Fibroblast of lung (primary cell): ENCODE measurements around the gene ACSM3. TPM values are rescaled to one million over a fixed set of nuclear protein-coding genes. Genes with fewer than 3 reads are reported as not detected.
"Not testable (repeated sequence)": the region's sequence is repeated elsewhere in the genome, so short reads cannot be mapped to it uniquely, and the experiment has no call there.

Experiments
- DNase-seq, 2 donors: peaks; one replicate each; pipeline versions ENCODE4 v3.0.0 to v3.0.0-alpha.2; 2010; ENCODE audit warnings: low read depth in 2 of 2
- H2AFZ ChIP-seq: 2 replicates; pipeline ENCODE4 v1.5.1; 2012; ENCODE audit warnings: low read length, control low read depth, inconsistent platforms
- H3K27ac ChIP-seq: 2 replicates; pipeline ENCODE4 v1.5.1; 2011; ENCODE audit warnings: low read length, control low read depth; ENCODE audit not compliant: insufficient read depth
- H3K27me3 ChIP-seq: 2 replicates; pipeline ENCODE4 v1.5.1; 2011; ENCODE audit warnings: mild to moderate bottlenecking, low read length; ENCODE audit not compliant: control insufficient read depth, insufficient read depth
- H3K36me3 ChIP-seq: 2 replicates; pipeline ENCODE4 v1.5.1; 2011; ENCODE audit warnings: low read length; ENCODE audit not compliant: control insufficient read depth, insufficient read depth
- H3K4me1 ChIP-seq: 2 replicates; pipeline ENCODE4 v1.5.1; 2011; ENCODE audit warnings: low read length; ENCODE audit not compliant: control insufficient read depth, insufficient read depth; ENCODE audit errors: extremely low read depth
- H3K4me2 ChIP-seq: 2 replicates; pipeline ENCODE4 v1.5.1; 2011; ENCODE audit warnings: low read length, control low read depth; ENCODE audit not compliant: insufficient read depth; ENCODE audit errors: extremely low read depth
- H3K4me3 ChIP-seq, 4 experiments: fragments of 200-600 bp in 1 of 4; sonication (generic) in 1 of 4; replicated peaks in 1 of 4; 2 replicates each; pipeline ENCODE4 v1.5.1; 2011 to 2016; ENCODE audit warnings: low read length in 4 of 4, low read depth in 3 of 4, mild to moderate bottlenecking in 3 of 4, control low read depth in 2 of 4, inconsistent platforms in 1 of 4, mixed read lengths in 1 of 4; ENCODE audit not compliant: insufficient read depth in 1 of 4; ENCODE audit errors: control extremely low read depth in 1 of 4
- H3K79me2 ChIP-seq: 2 replicates; pipeline ENCODE4 v1.5.1; 2012; ENCODE audit warnings: mild to moderate bottlenecking, low read length, inconsistent platforms; ENCODE audit not compliant: control insufficient read depth, insufficient read depth
- H3K9ac ChIP-seq: 2 replicates; pipeline ENCODE4 v1.5.1; 2011; ENCODE audit warnings: mild to moderate bottlenecking, low read length, control low read depth; ENCODE audit not compliant: insufficient read depth
- H3K9me3 ChIP-seq: 2 replicates; pipeline ENCODE4 v1.5.1; 2012; ENCODE audit warnings: low read depth, low read length; ENCODE audit not compliant: control insufficient read depth, insufficient read depth
- H4K20me1 ChIP-seq: 2 replicates; pipeline ENCODE4 v1.5.1; 2011; ENCODE audit warnings: low read length; ENCODE audit not compliant: control insufficient read depth, insufficient read depth; ENCODE audit errors: extremely low read depth
- EZH2 ChIP-seq: IDR thresholded peaks from 2 replicates; pipeline ENCODE4 v1.5.1; 2012; ENCODE audit warnings: low read length, control low read depth, mild to moderate bottlenecking; ENCODE audit errors: missing control alignments
- polyA plus RNA-seq, 2 donors: library from polyadenylated mRNA; depleted of rRNA in 1 of 2; stranded (reverse) in 1 of 2; unstranded in 1 of 2; fragments of >200 nt; gene quantifications; 2 replicates each; pipeline ENCODE4 v1.2.1, GENCODE V29; 2011 to 2012; ENCODE audit warnings: missing spikeins in 1 of 2
- total RNA-seq: library from RNA; depleted of rRNA; stranded (reverse); fragments of >200 nt; gene quantifications from 2 replicates; pipeline ENCODE4 v1.2.1, GENCODE V29; 2014
- TF ChIP-seq, protein P1 (sequence below), 2 donors: IDR thresholded peaks in 1 of 2; conservative IDR thresholded peaks in 1 of 2; 1 replicate in 1 of 2; 2 replicates in 1 of 2; pipeline ENCODE4 v1.5.1; 2011 to 2012; ENCODE audit warnings: low read length in 2 of 2, control low read depth in 1 of 2, inconsistent platforms in 1 of 2, low read depth in 1 of 2, mild to moderate bottlenecking in 1 of 2

Gene ACSM3
- total and polyA plus RNA-seq, 2 donors (not counting 1 experiment from before 2014, with no cell fraction given), result 0.32 to 1.3 TPM

GRCh38 chr16:20753727-20754126, 10.1 kb upstream of the ACSM3 start:
- no peak for DNase-seq
- TF ChIP-seq, protein P1, sequence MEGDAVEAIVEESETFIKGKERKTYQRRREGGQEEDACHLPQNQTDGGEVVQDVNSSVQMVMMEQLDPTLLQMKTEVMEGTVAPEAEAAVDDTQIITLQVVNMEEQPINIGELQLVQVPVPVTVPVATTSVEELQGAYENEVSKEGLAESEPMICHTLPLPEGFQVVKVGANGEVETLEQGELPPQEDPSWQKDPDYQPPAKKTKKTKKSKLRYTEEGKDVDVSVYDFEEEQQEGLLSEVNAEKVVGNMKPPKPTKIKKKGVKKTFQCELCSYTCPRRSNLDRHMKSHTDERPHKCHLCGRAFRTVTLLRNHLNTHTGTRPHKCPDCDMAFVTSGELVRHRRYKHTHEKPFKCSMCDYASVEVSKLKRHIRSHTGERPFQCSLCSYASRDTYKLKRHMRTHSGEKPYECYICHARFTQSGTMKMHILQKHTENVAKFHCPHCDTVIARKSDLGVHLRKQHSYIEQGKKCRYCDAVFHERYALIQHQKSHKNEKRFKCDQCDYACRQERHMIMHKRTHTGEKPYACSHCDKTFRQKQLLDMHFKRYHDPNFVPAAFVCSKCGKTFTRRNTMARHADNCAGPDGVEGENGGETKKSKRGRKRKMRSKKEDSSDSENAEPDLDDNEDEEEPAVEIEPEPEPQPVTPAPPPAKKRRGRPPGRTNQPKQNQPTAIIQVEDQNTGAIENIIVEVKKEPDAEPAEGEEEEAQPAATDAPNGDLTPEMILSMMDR (conservative IDR thresholded peaks at IDR 0.05 in 1 of 2, IDR thresholded peaks at IDR 0.05 in 1 of 2; ENCODE audit: low read depth in 1 of 2, low read length in 2 of 2), result no peak
- no peak for TF ChIP-seq EZH2
- H3K4me3 ChIP-seq, result no peak overlapping the region
- no peaks in the 10 kb centered on the region for H3K27me3 ChIP-seq
- no peaks in the 10 kb centered on the region for H3K9me3 ChIP-seq
- no peaks in the 10 kb centered on the region for H3K4me1 ChIP-seq
- H3K79me2 ChIP-seq, result no peaks in the 10 kb centered on the region
- H3K27ac ChIP-seq, result no peak overlapping the region
- no peaks in the 10 kb centered on the region for H3K36me3 ChIP-seq
- no peak overlapping the region for H2AFZ ChIP-seq
- no peak overlapping the region for H3K9ac ChIP-seq
- H3K4me2 ChIP-seq, result no peak overlapping the region
- no peaks in the 10 kb centered on the region for H4K20me1 ChIP-seq

DNA sequence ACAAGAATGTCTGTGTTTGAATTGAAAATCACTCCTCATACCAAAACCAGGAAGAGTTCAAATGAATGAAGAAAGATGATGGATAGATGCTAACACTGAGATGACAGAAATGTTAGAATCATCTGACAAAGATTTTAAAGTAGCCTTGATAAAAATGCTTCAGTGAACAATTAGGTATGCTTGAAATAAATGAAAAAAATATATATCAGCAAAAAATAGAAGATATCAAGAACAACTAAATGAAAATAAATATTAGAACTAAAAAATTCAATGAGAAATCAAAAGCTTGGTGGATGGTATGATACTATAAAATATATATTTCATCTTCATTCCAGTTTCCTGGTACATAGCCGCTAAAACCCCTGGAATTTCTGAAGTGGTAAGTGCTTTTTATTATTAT, 8.6 kb upstream of the ACSM3 start:
- Histone ChIP-seq H3K27me3 (no peaks in the 10 kb centered on the region), H3K9ac (no peak overlapping the region), H3K4me2 (no peak overlapping the region), H2AFZ (no peak overlapping the region), H3K36me3 (no peaks in the 10 kb centered on the region), H3K4me3 (no peak overlapping the region), H3K79me2 (no peaks in the 10 kb centered on the region), H3K9me3 (no peaks in the 10 kb centered on the region), H3K27ac (no peak overlapping the region), H3K4me1 (no peaks in the 10 kb centered on the region), H4K20me1 (no peaks in the 10 kb centered on the region)
- no peak for DNase-seq
- no peak for TF ChIP-seq EZH2
- TF ChIP-seq, protein P1 (conservative IDR thresholded peaks at IDR 0.05 in 1 of 2, IDR thresholded peaks at IDR 0.05 in 1 of 2; ENCODE audit: low read depth in 1 of 2, low read length in 2 of 2), result no peak

DNA sequence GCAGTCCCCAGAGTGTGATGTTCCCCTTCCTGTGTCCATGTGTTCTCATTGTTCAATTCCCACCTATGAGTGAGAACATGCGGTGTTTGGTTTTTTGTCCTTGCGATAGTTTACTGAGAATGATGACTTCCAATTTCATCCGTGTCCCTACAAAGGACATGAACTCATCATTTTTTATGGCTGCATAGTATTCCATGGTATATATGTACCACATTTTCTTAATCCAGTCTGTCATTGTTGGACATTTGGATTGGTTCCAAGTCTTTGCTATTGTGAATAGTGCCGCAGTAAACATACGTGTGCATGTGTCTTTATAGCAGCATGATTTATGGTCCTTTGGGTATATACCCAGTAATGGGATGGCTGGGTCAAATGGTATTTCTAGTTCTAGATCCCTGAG, 8.0 kb upstream of the ACSM3 start:
- not testable (repeated sequence) for DNase-seq, H3K9ac ChIP-seq, H3K36me3 ChIP-seq, H4K20me1 ChIP-seq, H3K4me1 ChIP-seq, H2AFZ ChIP-seq, H3K4me3 ChIP-seq, H3K79me2 ChIP-seq, H3K9me3 ChIP-seq, H3K27me3 ChIP-seq, H3K27ac ChIP-seq, H3K4me2 ChIP-seq

GRCh38 chr16:20760346-20760745, 3.5 kb upstream of the ACSM3 start:
- Histone ChIP-seq H4K20me1 (no peaks in the 10 kb centered on the region), H3K27ac (no peak overlapping the region), H3K36me3 (no peaks in the 10 kb centered on the region), H3K4me3 (no peak overlapping the region), H3K9ac (no peak overlapping the region), H3K27me3 (no peaks in the 10 kb centered on the region), H3K4me2 (no peak overlapping the region), H2AFZ (no peak overlapping the region), H3K79me2 (no peaks in the 10 kb centered on the region), H3K4me1 (no peaks in the 10 kb centered on the region), H3K9me3 (no peaks in the 10 kb centered on the region)
- no peak for DNase-seq
- TF ChIP-seq, protein P1 (conservative IDR thresholded peaks at IDR 0.05 in 1 of 2, IDR thresholded peaks at IDR 0.05 in 1 of 2; ENCODE audit: low read depth in 1 of 2, low read length in 2 of 2), result no peak
- TF ChIP-seq EZH2, result no peak
